Keratinocyte (primary cell): Measurements from ENCODE around the gene VEZT. TPM values are rescaled to one million over a fixed set of nuclear protein-coding genes. Genes with fewer than 3 reads are reported as not detected.

Source experiments
- DNase-seq: peaks from one replicate; pipeline ENCODE4 v3.0.0-alpha.2; 2011; ENCODE audit warnings: low read depth, missing footprints, low spot score
- FAIRE-seq: peaks from 2 replicates; lab custom pipeline; 2011; peaks lifted over from hg19 to GRCh38; lab: Jason Lieb, UNC
- H2AFZ ChIP-seq: 2 replicates; pipeline ENCODE4 v1.6.0; 2012; ENCODE audit warnings: low read length, control low read depth, inconsistent platforms; ENCODE audit not compliant: control insufficient read depth
- H3K27ac ChIP-seq: 2 replicates; pipeline ENCODE4 v1.5.1; 2011; ENCODE audit warnings: low read length; ENCODE audit not compliant: control insufficient read depth, insufficient read depth
- H3K27me3 ChIP-seq: 3 replicates; pipeline ENCODE4 v1.6.0; 2011; ENCODE audit warnings: low read length; ENCODE audit not compliant: control insufficient read depth, insufficient read depth; ENCODE audit errors: extremely low read depth
- H3K36me3 ChIP-seq, 2 experiments: 2 replicates in 1 of 2; 3 replicates in 1 of 2; pipeline ENCODE4 v1.5.1; 2011; ENCODE audit warnings: low read length in 2 of 2, mild to moderate bottlenecking in 1 of 2; ENCODE audit not compliant: control insufficient read depth in 2 of 2, insufficient read depth in 2 of 2; ENCODE audit errors: extremely low read depth in 1 of 2
- H3K4me1 ChIP-seq: 3 replicates; pipeline ENCODE4 v1.5.1; 2011; ENCODE audit warnings: low read length; ENCODE audit not compliant: control insufficient read depth, insufficient read depth; ENCODE audit errors: extremely low read depth
- H3K4me2 ChIP-seq: 3 replicates; pipeline ENCODE4 v1.6.0; 2011; ENCODE audit warnings: low read depth, low read length; ENCODE audit not compliant: control insufficient read depth, insufficient read depth; ENCODE audit errors: extremely low read depth
- H3K4me3 ChIP-seq, 3 experiments: fragments of 200-600 bp in 1 of 3; sonication (generic) in 1 of 3; 2 replicates in 2 of 3; 3 replicates in 1 of 3; pipeline ENCODE4 v1.5.1; 2011 to 2016; ENCODE audit warnings: low read length in 3 of 3, mild to moderate bottlenecking in 3 of 3, control low read depth in 2 of 3, inconsistent platforms in 1 of 3, low read depth in 1 of 3, mixed read lengths in 1 of 3, mixed run types in 1 of 3, moderate library complexity in 1 of 3; ENCODE audit not compliant: control insufficient read depth in 2 of 3, insufficient read depth in 2 of 3; ENCODE audit errors: extremely low read depth in 1 of 3
- H3K79me2 ChIP-seq: 2 replicates; pipeline ENCODE4 v1.6.0; 2012; ENCODE audit warnings: low read length; ENCODE audit not compliant: control insufficient read depth, insufficient read depth
- H3K9ac ChIP-seq: 3 replicates; pipeline ENCODE4 v1.6.0; 2011; ENCODE audit warnings: low read length; ENCODE audit not compliant: control insufficient read depth, insufficient read depth; ENCODE audit errors: extremely low read depth
- H3K9me1 ChIP-seq: 3 replicates; pipeline ENCODE4 v1.6.0; 2011; ENCODE audit warnings: low read length; ENCODE audit not compliant: control insufficient read depth, insufficient read depth; ENCODE audit errors: extremely low read depth
- H3K9me3 ChIP-seq: 2 replicates; pipeline ENCODE4 v1.5.1; 2012; ENCODE audit warnings: low read depth, low read length; ENCODE audit not compliant: control insufficient read depth
- H4K20me1 ChIP-seq: 3 replicates; pipeline ENCODE4 v1.6.0; 2011; ENCODE audit warnings: low read length; ENCODE audit not compliant: control insufficient read depth, insufficient read depth; ENCODE audit errors: extremely low read depth
- EZH2 ChIP-seq: IDR thresholded peaks from one replicate; pipeline ENCODE4 v1.6.1; 2012; ENCODE audit warnings: inconsistent platforms, mild to moderate bottlenecking, low read length, moderate library complexity
- dilution Hi-C: fragments of 300-500 bp; cut with MboI; formaldehyde crosslinking; loops from one replicate; pipeline ENCODE4 v1.7.0; 2020; ENCODE audit warnings: low sequenced_read_pairs; ENCODE audit not compliant: extremely low pct_ligation_motif_present
- polyA plus RNA-seq, 5 experiments: library from polyadenylated mRNA; depleted of rRNA in 3 of 5; stranded (reverse) in 3 of 5; stranded (forward) in 1 of 5; unstranded in 1 of 5; fragments of >200 nt; gene quantifications; 1 replicate in 1 of 5; 2 replicates in 3 of 5; 3 replicates in 1 of 5; pipeline versions ENCODE4 v1.2.1 to v1.2.3, GENCODE V29; 2011 to 2012; ENCODE audit warnings: missing spikeins in 2 of 5, low read depth in 1 of 5, low replicate concordance in 1 of 5
- TF ChIP-seq, protein P1 (sequence below), 3 experiments: IDR thresholded peaks in 1 of 3; conservative IDR thresholded peaks in 1 of 3; optimal IDR thresholded peaks in 1 of 3; 2 replicates in 2 of 3; 3 replicates in 1 of 3; pipeline versions ENCODE3 to v1.5.1; 2011; ENCODE audit warnings: low read length in 3 of 3, mild to moderate bottlenecking in 3 of 3, moderate library complexity in 2 of 3, control low read depth in 1 of 3, inconsistent platforms in 1 of 3; ENCODE audit not compliant: insufficient read depth in 2 of 3; ENCODE audit errors: extremely low read depth in 1 of 3

Gene VEZT
- polyA plus RNA-seq, 1 donor (not counting 4 experiments of a cell fraction or from before 2014, with no cell fraction given): 169 TPM

DNA sequence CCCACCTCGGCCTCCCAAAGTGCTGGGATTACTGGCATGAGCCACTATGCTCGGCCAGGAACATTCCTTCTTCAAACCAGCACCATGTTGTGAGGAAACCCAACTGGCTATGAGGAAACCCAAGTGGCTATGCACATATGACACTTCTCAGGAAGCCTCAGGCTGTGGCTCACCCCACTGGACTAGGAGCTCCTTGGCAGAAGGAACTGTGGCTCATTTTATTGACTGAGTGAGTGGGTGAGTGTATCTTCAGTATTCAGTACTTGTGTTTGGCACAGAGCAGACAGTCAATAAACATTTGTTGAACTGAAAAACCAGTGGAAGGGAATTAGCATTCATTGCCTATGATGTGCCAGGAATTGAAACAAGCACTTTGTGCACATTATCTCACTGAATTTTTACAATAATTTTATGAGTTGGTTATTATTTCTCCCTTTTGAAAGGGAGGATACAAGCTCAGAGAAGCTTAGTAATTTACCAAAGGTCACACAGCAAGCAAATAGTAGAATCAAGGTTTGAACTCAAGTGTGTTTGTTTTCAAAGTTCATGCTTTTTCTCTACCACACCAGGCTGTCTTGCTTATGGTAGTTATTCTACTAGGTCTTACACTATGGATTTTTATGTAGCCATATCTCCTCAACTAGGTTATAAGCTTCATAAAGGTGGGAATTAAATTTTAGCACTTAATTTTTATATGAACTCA lies 121.6 kb downstream of the VEZT start:
- no peaks in the 10 kb centered on the region for H3K36me3 ChIP-seq
- H4K20me1 ChIP-seq: no peaks in the 10 kb centered on the region
- dilution Hi-C loops: no loop called here
- H3K9me1 ChIP-seq: no peaks in the 10 kb centered on the region
- H3K4me2 ChIP-seq: no peak overlapping the region
- no peaks in the 10 kb centered on the region for H3K27me3 ChIP-seq
- TF ChIP-seq EZH2: no peak
- TF ChIP-seq, protein P1, sequence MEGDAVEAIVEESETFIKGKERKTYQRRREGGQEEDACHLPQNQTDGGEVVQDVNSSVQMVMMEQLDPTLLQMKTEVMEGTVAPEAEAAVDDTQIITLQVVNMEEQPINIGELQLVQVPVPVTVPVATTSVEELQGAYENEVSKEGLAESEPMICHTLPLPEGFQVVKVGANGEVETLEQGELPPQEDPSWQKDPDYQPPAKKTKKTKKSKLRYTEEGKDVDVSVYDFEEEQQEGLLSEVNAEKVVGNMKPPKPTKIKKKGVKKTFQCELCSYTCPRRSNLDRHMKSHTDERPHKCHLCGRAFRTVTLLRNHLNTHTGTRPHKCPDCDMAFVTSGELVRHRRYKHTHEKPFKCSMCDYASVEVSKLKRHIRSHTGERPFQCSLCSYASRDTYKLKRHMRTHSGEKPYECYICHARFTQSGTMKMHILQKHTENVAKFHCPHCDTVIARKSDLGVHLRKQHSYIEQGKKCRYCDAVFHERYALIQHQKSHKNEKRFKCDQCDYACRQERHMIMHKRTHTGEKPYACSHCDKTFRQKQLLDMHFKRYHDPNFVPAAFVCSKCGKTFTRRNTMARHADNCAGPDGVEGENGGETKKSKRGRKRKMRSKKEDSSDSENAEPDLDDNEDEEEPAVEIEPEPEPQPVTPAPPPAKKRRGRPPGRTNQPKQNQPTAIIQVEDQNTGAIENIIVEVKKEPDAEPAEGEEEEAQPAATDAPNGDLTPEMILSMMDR (optimal IDR thresholded peaks at IDR 0.05 in 1 of 3, IDR thresholded peaks at IDR 0.05 in 1 of 3, conservative IDR thresholded peaks at IDR 0.05 in 1 of 3; ENCODE audit: extremely low read depth in 1 of 3, insufficient read depth in 2 of 3, low read length in 3 of 3): no peak
- no peak overlapping the region for H2AFZ ChIP-seq
- no peak overlapping the region for H3K9ac ChIP-seq
- H3K79me2 ChIP-seq: no peaks in the 10 kb centered on the region
- H3K9me3 ChIP-seq: no peaks in the 10 kb centered on the region
- no peaks in the 10 kb centered on the region for H3K4me1 ChIP-seq
- H3K27ac ChIP-seq: no peak overlapping the region
- FAIRE-seq (no peak), DNase-seq (no peak)
- no peak overlapping the region for H3K4me3 ChIP-seq

DNA sequence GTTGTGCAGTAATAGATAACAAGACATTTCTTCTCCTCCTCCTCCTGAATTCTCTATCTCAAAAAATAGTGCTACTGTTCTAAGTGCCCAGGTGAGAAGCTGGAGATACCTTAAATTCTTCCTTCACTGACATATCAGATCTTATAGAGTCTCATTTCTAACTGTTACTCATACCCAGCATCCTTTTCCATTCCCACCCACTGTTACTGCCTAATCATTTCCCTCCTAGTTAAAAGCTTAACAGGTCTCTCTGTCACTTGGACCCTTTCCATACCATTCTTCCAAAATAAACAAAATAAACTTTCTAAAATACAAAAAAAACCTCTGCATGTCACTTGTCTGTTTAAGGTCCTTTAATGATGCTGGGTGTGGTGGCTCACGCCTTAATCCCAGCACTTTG lies 124.4 kb downstream of the VEZT start:
- H3K27me3 ChIP-seq: no peaks in the 10 kb centered on the region
- no peaks in the 10 kb centered on the region for H3K9me1 ChIP-seq
- H3K79me2 ChIP-seq: no peaks in the 10 kb centered on the region
- no peaks in the 10 kb centered on the region for H3K4me1 ChIP-seq
- no peaks in the 10 kb centered on the region for H3K9me3 ChIP-seq
- no peak overlapping the region for H3K9ac ChIP-seq
- H3K27ac ChIP-seq: no peak overlapping the region
- H3K36me3 ChIP-seq: no peaks in the 10 kb centered on the region
- dilution Hi-C loops: no loop called here
- TF ChIP-seq, protein P1 (optimal IDR thresholded peaks at IDR 0.05 in 1 of 3, IDR thresholded peaks at IDR 0.05 in 1 of 3, conservative IDR thresholded peaks at IDR 0.05 in 1 of 3; ENCODE audit: extremely low read depth in 1 of 3, insufficient read depth in 2 of 3, low read length in 3 of 3): no peak
- no peak for TF ChIP-seq EZH2
- H4K20me1 ChIP-seq: no peaks in the 10 kb centered on the region
- DNase-seq (no peak), FAIRE-seq (no peak)
- H3K4me3 ChIP-seq: no peak overlapping the region
- H3K4me2 ChIP-seq: no peak overlapping the region
- no peak overlapping the region for H2AFZ ChIP-seq
